Measurements from ENCODE around the gene SYT1.

- TF ChIP-seq CTCF (IDR thresholded peaks at IDR 0.05) = no peak
- TF ChIP-seq POLR2A (IDR thresholded peaks at IDR 0.05) = no peak
Measured at GRCh38 chr12:79444089-79444488, 579.5 kb downstream of the SYT1 start.
